ENCODE measurements around the gene MEGF6. TPM values are rescaled to one million over a fixed set of nuclear protein-coding genes. Genes with fewer than 3 reads are reported as not detected.

The MEGF6 gene
- total and polyA plus RNA-seq, 2 donors (not counting 3 experiments of a cell fraction or from before 2014, with no cell fraction given), result 22.5 to 63.7 TPM

GRCh38 chr1:3603571-3604467 is 7.5 kb downstream of the MEGF6 start:
- intact Hi-C loops (cut with micrococcal nuclease) (no loop called here), dilution Hi-C loops (cut with MboI; ENCODE audit: extremely low pct_ligation_motif_present, low sequenced_read_pairs) (no loop called here)
- no TSS peak for BruUV-seq (replicated peaks)
- H2AFZ ChIP-seq (ENCODE audit: low read depth, low read length), result no peak overlapping the region
- H3K27me3 ChIP-seq (ENCODE audit: control insufficient read depth in 2 of 2, insufficient read depth in 2 of 2, low read length in 2 of 2), result no peaks in the 10 kb centered on the region
- FAIRE-seq, result no peak
- H3K36me3 ChIP-seq (ENCODE audit: control insufficient read depth in 2 of 2, extremely low read depth in 1 of 2, insufficient read depth in 2 of 2, low read length in 2 of 2), result no peaks in the 10 kb centered on the region
- no peak for DNase-seq (ENCODE audit: low read depth, low spot score)
- H3K4me3 ChIP-seq (replicated peaks in 1 of 3; ENCODE audit: insufficient read depth in 1 of 3, low read depth in 1 of 3, low read length in 3 of 3), result no peak overlapping the region
- POLR2A ChIA-PET, result no interaction called here
- CTCF ChIA-PET, result no interaction called here
- no peaks in the 10 kb centered on the region for H3K79me2 ChIP-seq (ENCODE audit: control insufficient read depth, insufficient read depth, low read length)
- H3K4me2 ChIP-seq (ENCODE audit: insufficient read depth, low read length), result no peak overlapping the region
- no peaks in the 10 kb centered on the region for H3K4me1 ChIP-seq (ENCODE audit: control insufficient read depth, extremely low read depth, insufficient read depth, low read length)
- H3K9me1 ChIP-seq (replicated peaks; ENCODE audit: control insufficient read depth, extremely low read depth, insufficient read depth, low read length), result no peaks in the 10 kb centered on the region
- H3K9ac ChIP-seq (replicated peaks; ENCODE audit: extremely low read depth, insufficient read depth, low read length), result no peak overlapping the region
- TF ChIP-seq EZH2 (IDR thresholded peaks at IDR 0.05; ENCODE audit: borderline replicate concordance, low read depth, low read length, severe bottlenecking) (no peak), GATA2 (IDR thresholded peaks at IDR 0.05; ENCODE audit: insufficient read depth, insufficient read length, low read depth, low read length) (no peak), MYC (IDR thresholded peaks at IDR 0.05; ENCODE audit: low read depth, low read length) (no peak), POLR2AphosphoS5 (IDR thresholded peaks at IDR 0.05; ENCODE audit: insufficient read depth, low read depth, low read length) (no peak), JUN (IDR thresholded peaks at IDR 0.05; ENCODE audit: borderline replicate concordance, insufficient read depth, insufficient read length, low read depth) (no peak), FOS (IDR thresholded peaks at IDR 0.05; ENCODE audit: borderline replicate concordance, insufficient read depth, low read length) (no peak), POLR2A (IDR thresholded peaks at IDR 0.05; ENCODE audit: low read depth, low read length) (no peak), MAX (IDR thresholded peaks at IDR 0.05; ENCODE audit: insufficient read depth, insufficient read length) (no peak)
- TF ChIP-seq, protein P1, sequence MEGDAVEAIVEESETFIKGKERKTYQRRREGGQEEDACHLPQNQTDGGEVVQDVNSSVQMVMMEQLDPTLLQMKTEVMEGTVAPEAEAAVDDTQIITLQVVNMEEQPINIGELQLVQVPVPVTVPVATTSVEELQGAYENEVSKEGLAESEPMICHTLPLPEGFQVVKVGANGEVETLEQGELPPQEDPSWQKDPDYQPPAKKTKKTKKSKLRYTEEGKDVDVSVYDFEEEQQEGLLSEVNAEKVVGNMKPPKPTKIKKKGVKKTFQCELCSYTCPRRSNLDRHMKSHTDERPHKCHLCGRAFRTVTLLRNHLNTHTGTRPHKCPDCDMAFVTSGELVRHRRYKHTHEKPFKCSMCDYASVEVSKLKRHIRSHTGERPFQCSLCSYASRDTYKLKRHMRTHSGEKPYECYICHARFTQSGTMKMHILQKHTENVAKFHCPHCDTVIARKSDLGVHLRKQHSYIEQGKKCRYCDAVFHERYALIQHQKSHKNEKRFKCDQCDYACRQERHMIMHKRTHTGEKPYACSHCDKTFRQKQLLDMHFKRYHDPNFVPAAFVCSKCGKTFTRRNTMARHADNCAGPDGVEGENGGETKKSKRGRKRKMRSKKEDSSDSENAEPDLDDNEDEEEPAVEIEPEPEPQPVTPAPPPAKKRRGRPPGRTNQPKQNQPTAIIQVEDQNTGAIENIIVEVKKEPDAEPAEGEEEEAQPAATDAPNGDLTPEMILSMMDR (IDR thresholded peaks at IDR 0.05; ENCODE audit: extremely low read depth in 1 of 2, insufficient read depth in 1 of 2, low read depth in 1 of 2, low read length in 2 of 2), result no peak
- no peaks in the 10 kb centered on the region for H4K20me1 ChIP-seq (replicated peaks; ENCODE audit: control insufficient read depth, extremely low read depth, insufficient read depth, low read length)
- H3K9me3 ChIP-seq (replicated peaks; ENCODE audit: control insufficient read depth, insufficient read depth, low read length), result no peaks in the 10 kb centered on the region
- H3K27ac ChIP-seq (ENCODE audit: insufficient read depth, low read depth, low read length), result no peak overlapping the region

All from endothelial cell of umbilical vein (primary cell).